Ramos (cell line): ENCODE measurements around the gene POLR1D.

Experiments used
- in situ Hi-C: fragments of 300-500 bp; cut with MboI; formaldehyde crosslinking; loops from one replicate; pipeline ENCODE4 v1.14.3; 2022; ENCODE audit warnings: low sequenced_read_pairs; ENCODE audit not compliant: unreplicated experiment

The POLR1D gene

GRCh38 chr13:27666951-27667350 is 45.3 kb downstream of the POLR1D start:
- in situ Hi-C loops = no loop called here

- in situ Hi-C loops = no loop called here
Observed at GRCh38 chr13:27667946-27668345, 46.3 kb downstream of the POLR1D start.

GRCh38 chr13:27670861-27671260 is 49.2 kb downstream of the POLR1D start:
- in situ Hi-C loops = no loop called here

GRCh38 chr13:27672025-27672424 is 50.3 kb downstream of the POLR1D start:
- in situ Hi-C loops = no loop called here
